Measurements from ENCODE around the gene SPPL3. TPM values are rescaled to one million over a fixed set of nuclear protein-coding genes. Genes with fewer than 3 reads are reported as not detected.
A peak's percentile ranks its signal among the peaks of the same experiment; 100 is the strongest.

Gene SPPL3
- total and polyA plus RNA-seq, 8 donors = 44.5 to 76.2 (median 68.1) TPM

- DNase-seq (peak in 1 of 4 donors; percentile 76), ATAC-seq (peak; percentile 70)
- no peaks in the 10 kb centered on the region for H3K27me3 ChIP-seq
- no peaks in the 10 kb centered on the region for H3K36me3 ChIP-seq
- no peak overlapping the region for H3K4me3 ChIP-seq
- intact Hi-C loops (cut with DNase I) = no loop called here
- no peak overlapping the region for H3K27ac ChIP-seq
- H3K9me3 ChIP-seq = no peaks in the 10 kb centered on the region
- TF ChIP-seq CTCF (IDR thresholded peaks at IDR 0.05) = no peak
- peaks cover 0 to 39% of the 10 kb centered on the region in 2 donors for H3K4me1 ChIP-seq
Observed at GRCh38 chr12:120939523-120939922, 35.4 kb upstream of the SPPL3 start.

- peaks cover 0 to 39% of the 10 kb centered on the region in 2 donors for H3K4me1 ChIP-seq
- TF ChIP-seq CTCF (IDR thresholded peaks at IDR 0.05) = no peak
- no peaks in the 10 kb centered on the region for H3K36me3 ChIP-seq
- no peaks in the 10 kb centered on the region for H3K27me3 ChIP-seq
- no peaks in the 10 kb centered on the region for H3K9me3 ChIP-seq
- H3K27ac ChIP-seq = no peak overlapping the region
- DNase-seq (no peak), ATAC-seq (no peak)
- no peak overlapping the region for H3K4me3 ChIP-seq
- intact Hi-C loops (cut with DNase I) = no loop called here
Observed at GRCh38 chr12:120938496-120938895, 34.3 kb upstream of the SPPL3 start.

- no peak overlapping the region for H3K4me3 ChIP-seq
- H3K9me3 ChIP-seq = no peaks in the 10 kb centered on the region
- H3K4me1 ChIP-seq = peaks cover 0 to 38% of the 10 kb centered on the region in 2 donors
- no peak for TF ChIP-seq CTCF (IDR thresholded peaks at IDR 0.05)
- DNase-seq = peak in 1 of 4 donors; percentile 44
- peak; percentile 38 for ATAC-seq
- no peaks in the 10 kb centered on the region for H3K27me3 ChIP-seq
- no peak overlapping the region for H3K27ac ChIP-seq
- H3K36me3 ChIP-seq = no peaks in the 10 kb centered on the region
- intact Hi-C loops (cut with DNase I) = no loop called here
Observed at GRCh38 chr12:120936197-120936596, 32.0 kb upstream of the SPPL3 start.

- no peak overlapping the region for H3K4me3 ChIP-seq
- no peak for DNase-seq
Observed at GRCh38 chr12:120933786-120934185, 29.6 kb upstream of the SPPL3 start.

GRCh38 chr12:120932956-120933526 is 28.9 kb upstream of the SPPL3 start:
- H3K4me3 ChIP-seq = no peak overlapping the region
- H3K9me3 ChIP-seq = no peaks in the 10 kb centered on the region
- no peak for TF ChIP-seq CTCF (IDR thresholded peaks at IDR 0.05)
- H3K4me1 ChIP-seq = peaks cover 0 to 18% of the 10 kb centered on the region in 2 donors
- intact Hi-C loops (cut with DNase I) = no loop called here
- no peaks in the 10 kb centered on the region for H3K27me3 ChIP-seq
- DNase-seq = no peak
- no peak overlapping the region for H3K27ac ChIP-seq
- no peak for ATAC-seq
- H3K36me3 ChIP-seq = no peaks in the 10 kb centered on the region

More at GRCh38 chr12:120933786-120934185, 29.6 kb upstream of the SPPL3 start:
- intact Hi-C loops (cut with DNase I) = no loop called here
- no peak for ATAC-seq
- peaks cover 0 to 18% of the 10 kb centered on the region in 2 donors for H3K4me1 ChIP-seq
- no peaks in the 10 kb centered on the region for H3K36me3 ChIP-seq
- no peaks in the 10 kb centered on the region for H3K27me3 ChIP-seq
- H3K9me3 ChIP-seq = no peaks in the 10 kb centered on the region
- no peak overlapping the region for H3K27ac ChIP-seq
- no peak for TF ChIP-seq CTCF (IDR thresholded peaks at IDR 0.05)
